GM13976 (cell line): Measurements from ENCODE around the gene HRAS.

ENCODE experiments used
- DNase-seq: peaks from one replicate; pipeline ENCODE4 v3.0.0; 2012; ENCODE audit warnings: low spot score
- CTCF ChIP-seq: IDR thresholded peaks from 2 replicates; pipeline ENCODE4 v1.5.1; 2012; ENCODE audit warnings: borderline replicate concordance, mild to moderate bottlenecking; ENCODE audit not compliant: insufficient read depth; ENCODE audit errors: extremely low read depth, missing control alignments, control extremely low read depth
- in situ Hi-C: fragments of 300-500 bp; cut with MboI; formaldehyde crosslinking; loops from one replicate; pipeline ENCODE4 v1.12.0; 2022; ENCODE audit warnings: low sequenced_read_pairs, mixed read lengths, inconsistent platforms; ENCODE audit not compliant: unreplicated experiment

Gene HRAS

GRCh38 chr11:506995-507726, 28.2 kb downstream of the HRAS start, which contains the start of gene RNH1:
Gene RNH1 (minus strand): TSS chr11:507242. CDS start chr11:502162, 5,080 bp downstream.
- no peak for TF ChIP-seq CTCF
- DNase-seq: peak; percentile 100
- in situ Hi-C loops: no loop called here

- peak; percentile 99 for DNase-seq
- no peak for TF ChIP-seq CTCF
- in situ Hi-C loops: no loop called here
These were observed 29.0 kb downstream of the HRAS start for GRCh38 chr11:506238-506994.

GRCh38 chr11:504994-505344, 30.4 kb downstream of the HRAS start:
- no peak for TF ChIP-seq CTCF
- in situ Hi-C loops: no loop called here
- no peak for DNase-seq

GRCh38 chr11:504053-504993, 31.1 kb downstream of the HRAS start:
- peak; percentile 72 for DNase-seq
- in situ Hi-C loops: no loop called here
- TF ChIP-seq CTCF: no peak

GRCh38 chr11:503179-503981, 32.0 kb downstream of the HRAS start:
- in situ Hi-C loops: no loop called here
- no peak for TF ChIP-seq CTCF
- peak; percentile 76 for DNase-seq
